ENCODE measurements around the gene SCGB3A1.

DNA sequence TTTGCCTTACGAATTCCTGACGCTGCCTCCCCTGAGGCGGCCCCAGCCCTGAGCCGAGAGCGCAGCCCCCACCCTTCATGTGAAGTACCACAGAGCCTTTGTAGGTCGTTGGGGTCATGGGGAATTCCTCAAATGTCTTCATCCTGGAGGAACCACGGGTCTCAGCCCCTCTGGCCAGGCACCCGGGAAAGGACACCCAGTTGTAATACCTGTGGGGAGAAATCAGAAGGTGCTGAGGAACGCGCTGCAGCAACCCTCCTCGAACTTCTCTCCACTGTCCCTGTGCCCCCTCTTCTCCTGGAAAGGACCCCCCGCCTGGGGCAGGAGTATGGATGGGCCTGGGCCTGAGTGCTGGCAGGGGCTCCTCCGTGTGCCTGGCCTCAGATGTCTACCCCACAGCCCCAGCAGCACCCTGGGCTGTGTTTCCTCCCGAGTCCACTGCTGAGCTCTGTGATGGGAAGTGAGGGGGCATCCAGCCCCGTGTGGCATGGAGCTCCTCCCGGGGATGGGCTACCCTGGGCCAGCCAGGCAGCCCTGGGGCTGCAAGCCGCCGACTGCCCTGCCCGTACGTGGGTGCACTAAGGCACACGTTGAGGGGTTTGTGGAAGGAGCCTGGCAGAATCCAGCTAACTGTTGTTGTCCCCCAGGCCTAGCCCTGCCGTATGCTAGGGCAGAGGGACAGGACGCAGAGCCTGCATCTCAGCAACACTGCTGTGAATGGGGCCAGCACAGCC, 18.7 kb upstream of the SCGB3A1 start:
- TF ChIP-seq, protein P1, sequence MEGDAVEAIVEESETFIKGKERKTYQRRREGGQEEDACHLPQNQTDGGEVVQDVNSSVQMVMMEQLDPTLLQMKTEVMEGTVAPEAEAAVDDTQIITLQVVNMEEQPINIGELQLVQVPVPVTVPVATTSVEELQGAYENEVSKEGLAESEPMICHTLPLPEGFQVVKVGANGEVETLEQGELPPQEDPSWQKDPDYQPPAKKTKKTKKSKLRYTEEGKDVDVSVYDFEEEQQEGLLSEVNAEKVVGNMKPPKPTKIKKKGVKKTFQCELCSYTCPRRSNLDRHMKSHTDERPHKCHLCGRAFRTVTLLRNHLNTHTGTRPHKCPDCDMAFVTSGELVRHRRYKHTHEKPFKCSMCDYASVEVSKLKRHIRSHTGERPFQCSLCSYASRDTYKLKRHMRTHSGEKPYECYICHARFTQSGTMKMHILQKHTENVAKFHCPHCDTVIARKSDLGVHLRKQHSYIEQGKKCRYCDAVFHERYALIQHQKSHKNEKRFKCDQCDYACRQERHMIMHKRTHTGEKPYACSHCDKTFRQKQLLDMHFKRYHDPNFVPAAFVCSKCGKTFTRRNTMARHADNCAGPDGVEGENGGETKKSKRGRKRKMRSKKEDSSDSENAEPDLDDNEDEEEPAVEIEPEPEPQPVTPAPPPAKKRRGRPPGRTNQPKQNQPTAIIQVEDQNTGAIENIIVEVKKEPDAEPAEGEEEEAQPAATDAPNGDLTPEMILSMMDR (conservative IDR thresholded peaks at IDR 0.05 in 1 of 2, IDR thresholded peaks at IDR 0.05 in 1 of 2; ENCODE audit: extremely low read depth in 1 of 2, insufficient read depth in 1 of 2, low read depth in 1 of 2, low read length in 2 of 2) = no peak
- no peak for TF ChIP-seq EZH2 (IDR thresholded peaks at IDR 0.05; ENCODE audit: borderline replicate concordance, low read length)

All from mammary epithelial cell (primary cell).